ENCODE measurements around the gene TTC3. TPM values are rescaled to one million over a fixed set of nuclear protein-coding genes. Genes with fewer than 3 reads are reported as not detected.

TTC3 gene
- total RNA-seq, 1 experiment from 2014 or later: 77.6 TPM

DNA sequence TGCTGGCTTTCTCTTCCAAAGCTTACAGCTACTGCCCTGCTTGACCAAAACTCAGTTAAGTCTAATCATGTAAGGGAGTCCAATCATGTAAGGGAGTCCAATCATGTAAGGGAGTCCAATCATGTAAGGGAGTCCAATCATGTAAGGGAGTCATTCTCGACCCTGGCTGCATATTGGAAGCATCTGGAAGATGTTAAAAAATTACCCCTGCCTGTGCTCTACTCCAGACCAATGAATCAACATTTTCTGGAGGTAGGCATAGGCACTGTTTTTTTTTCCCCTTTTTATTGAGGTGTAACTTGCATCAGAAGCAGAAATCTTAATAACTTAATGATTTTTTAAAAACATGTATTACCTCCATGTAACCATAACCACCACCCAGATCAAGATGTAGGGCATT lies 9.6 kb upstream of the TTC3 start:
- H2AFZ ChIP-seq: no peak overlapping the region
- TF ChIP-seq, protein P1, sequence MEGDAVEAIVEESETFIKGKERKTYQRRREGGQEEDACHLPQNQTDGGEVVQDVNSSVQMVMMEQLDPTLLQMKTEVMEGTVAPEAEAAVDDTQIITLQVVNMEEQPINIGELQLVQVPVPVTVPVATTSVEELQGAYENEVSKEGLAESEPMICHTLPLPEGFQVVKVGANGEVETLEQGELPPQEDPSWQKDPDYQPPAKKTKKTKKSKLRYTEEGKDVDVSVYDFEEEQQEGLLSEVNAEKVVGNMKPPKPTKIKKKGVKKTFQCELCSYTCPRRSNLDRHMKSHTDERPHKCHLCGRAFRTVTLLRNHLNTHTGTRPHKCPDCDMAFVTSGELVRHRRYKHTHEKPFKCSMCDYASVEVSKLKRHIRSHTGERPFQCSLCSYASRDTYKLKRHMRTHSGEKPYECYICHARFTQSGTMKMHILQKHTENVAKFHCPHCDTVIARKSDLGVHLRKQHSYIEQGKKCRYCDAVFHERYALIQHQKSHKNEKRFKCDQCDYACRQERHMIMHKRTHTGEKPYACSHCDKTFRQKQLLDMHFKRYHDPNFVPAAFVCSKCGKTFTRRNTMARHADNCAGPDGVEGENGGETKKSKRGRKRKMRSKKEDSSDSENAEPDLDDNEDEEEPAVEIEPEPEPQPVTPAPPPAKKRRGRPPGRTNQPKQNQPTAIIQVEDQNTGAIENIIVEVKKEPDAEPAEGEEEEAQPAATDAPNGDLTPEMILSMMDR (conservative IDR thresholded peaks at IDR 0.05): no peak
- TF ChIP-seq EZH2 (IDR thresholded peaks at IDR 0.05; ENCODE audit: low read depth): no peak
- CTCF ChIA-PET: no interaction called here
- H4K20me1 ChIP-seq (ENCODE audit: insufficient read depth): no peaks in the 10 kb centered on the region
- no peaks in the 10 kb centered on the region; the same call in 1 of the 2 replicates for H3K36me3 ChIP-seq (ENCODE audit: low read depth)
- H3F3A ChIP-seq (ENCODE audit: insufficient read depth, low read depth): peaks cover 7% of the 10 kb centered on the region; the same call in 1 of the 2 replicates
- H3K9me3 ChIP-seq (ENCODE audit: insufficient read depth, low read depth): no peaks in the 10 kb centered on the region
- H3K27me3 ChIP-seq (ENCODE audit: insufficient read depth, low read depth): no peaks in the 10 kb centered on the region
- no peaks in the 10 kb centered on the region for H3K79me2 ChIP-seq (ENCODE audit: low read depth)
- no peak overlapping the region for H3K4me2 ChIP-seq
- H3K27ac ChIP-seq: no peak overlapping the region
- peaks cover 7% of the 10 kb centered on the region for H3K4me1 ChIP-seq (replicated peaks; ENCODE audit: insufficient read depth)
- BruUV-seq (replicated peaks): no TSS peak
- H3K4me3 ChIP-seq: no peak overlapping the region
- no peaks in the 10 kb centered on the region for H3K9me2 ChIP-seq (ENCODE audit: insufficient read depth)
- POLR2A ChIA-PET (ENCODE audit: unreplicated experiment): no interaction called here
- intact Hi-C loops (cut with micrococcal nuclease; ENCODE audit: unreplicated experiment): no loop called here
- no peak for DNase-seq

DNA sequence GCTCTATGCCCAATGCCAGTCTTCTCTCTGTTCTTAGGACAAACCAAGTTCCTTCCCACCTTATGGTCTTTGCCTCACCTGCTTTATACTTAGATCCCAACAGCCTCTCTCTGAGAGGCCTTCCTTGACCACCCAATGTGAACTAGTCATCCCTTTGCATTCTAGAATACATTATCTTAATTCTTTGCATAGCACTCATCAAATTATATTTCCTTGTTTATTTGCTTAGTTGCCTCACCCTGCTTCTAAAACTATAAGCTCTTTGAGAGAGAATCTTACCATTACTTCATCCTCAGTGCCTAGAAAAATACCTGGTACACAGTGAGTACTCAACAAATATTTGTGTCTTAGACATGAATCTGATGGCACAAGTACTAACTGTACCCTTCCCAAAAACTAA lies 8.2 kb upstream of the TTC3 start:
- no peaks in the 10 kb centered on the region; the same call in 1 of the 2 replicates for H3K36me3 ChIP-seq (ENCODE audit: low read depth)
- H3K9me3 ChIP-seq (ENCODE audit: insufficient read depth, low read depth): no peaks in the 10 kb centered on the region
- BruUV-seq (replicated peaks): no TSS peak
- POLR2A ChIA-PET (ENCODE audit: unreplicated experiment): no interaction called here
- H3K9me2 ChIP-seq (ENCODE audit: insufficient read depth): no peaks in the 10 kb centered on the region
- DNase-seq: no peak
- H2AFZ ChIP-seq: no peak overlapping the region
- H3K4me1 ChIP-seq (replicated peaks; ENCODE audit: insufficient read depth): peaks cover 7% of the 10 kb centered on the region
- H3K4me3 ChIP-seq: no peak overlapping the region
- CTCF ChIA-PET: no interaction called here
- TF ChIP-seq EZH2 (IDR thresholded peaks at IDR 0.05; ENCODE audit: low read depth): no peak
- TF ChIP-seq, protein P1 (conservative IDR thresholded peaks at IDR 0.05): no peak
- H3K27me3 ChIP-seq (ENCODE audit: insufficient read depth, low read depth): no peaks in the 10 kb centered on the region
- intact Hi-C loops (cut with micrococcal nuclease; ENCODE audit: unreplicated experiment): no loop called here
- H3K79me2 ChIP-seq (ENCODE audit: low read depth): no peaks in the 10 kb centered on the region
- H3K27ac ChIP-seq: no peak overlapping the region
- H3K4me2 ChIP-seq: no peak overlapping the region
- H4K20me1 ChIP-seq (ENCODE audit: insufficient read depth): no peaks in the 10 kb centered on the region
- peaks cover 7% of the 10 kb centered on the region; the same call in 1 of the 2 replicates for H3F3A ChIP-seq (ENCODE audit: insufficient read depth, low read depth)

DNA sequence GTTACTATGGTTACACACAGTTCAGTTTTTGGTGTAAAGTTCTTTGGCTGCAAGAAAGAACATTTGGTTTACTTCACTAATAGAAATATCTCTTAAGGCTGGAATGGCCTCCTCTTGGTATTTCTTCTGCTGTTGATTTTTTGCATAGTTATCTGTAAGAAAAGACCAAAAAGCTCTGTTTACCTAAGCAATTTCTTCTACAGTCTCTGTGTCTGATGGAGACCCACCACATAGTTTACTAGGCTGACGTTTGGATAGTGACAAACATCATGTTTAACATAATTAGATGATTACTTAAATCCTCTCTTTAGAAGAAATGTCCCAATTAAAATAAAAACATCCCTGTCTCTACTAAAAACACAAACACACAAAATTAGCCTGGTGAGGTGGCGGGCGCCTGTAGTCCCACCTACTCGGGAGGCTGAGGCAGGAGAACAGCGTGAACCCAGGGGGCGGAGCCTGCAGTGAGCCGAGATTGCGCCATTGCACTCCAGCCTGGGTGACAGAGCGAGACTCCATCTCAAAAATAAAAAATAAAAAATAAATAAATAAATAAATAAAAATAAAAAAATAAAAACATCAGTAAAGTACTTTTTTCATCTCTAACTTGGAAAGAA lies 7.4 kb upstream of the TTC3 start:
- H3K27ac ChIP-seq: no peak overlapping the region
- ChIA-PET CTCF (no interaction called here), POLR2A (ENCODE audit: unreplicated experiment) (no interaction called here)
- no peak overlapping the region for H3K4me2 ChIP-seq
- H3K36me3 ChIP-seq (ENCODE audit: low read depth): no peaks in the 10 kb centered on the region; the same call in 1 of the 2 replicates
- H3K9me3 ChIP-seq (ENCODE audit: insufficient read depth, low read depth): no peaks in the 10 kb centered on the region
- H3K4me3 ChIP-seq: no peak overlapping the region
- no peak overlapping the region for H2AFZ ChIP-seq
- intact Hi-C loops (cut with micrococcal nuclease; ENCODE audit: unreplicated experiment): no loop called here
- DNase-seq: no peak
- 0 out of 2 replicates have a peak, but pooled peaks cover 3% of the 10 kb centered on the region for H3K79me2 ChIP-seq (ENCODE audit: low read depth)
- no peaks in the 10 kb centered on the region for H4K20me1 ChIP-seq (ENCODE audit: insufficient read depth)
- no peaks in the 10 kb centered on the region for H3K9me2 ChIP-seq (ENCODE audit: insufficient read depth)
- TF ChIP-seq, protein P1 (conservative IDR thresholded peaks at IDR 0.05): no peak
- H3K4me1 ChIP-seq (replicated peaks; ENCODE audit: insufficient read depth): peaks cover 4% of the 10 kb centered on the region
- peaks cover 5% of the 10 kb centered on the region; the same call in 1 of the 2 replicates for H3F3A ChIP-seq (ENCODE audit: insufficient read depth, low read depth)
- BruUV-seq (replicated peaks): no TSS peak
- no peaks in the 10 kb centered on the region for H3K27me3 ChIP-seq (ENCODE audit: insufficient read depth, low read depth)

Data from PC-9 (cell line).